Measurements from ENCODE around the gene KCNH5.

KCNH5 gene

GRCh38 chr14:63045234-63045611 is at the start of gene KCNH5:
Gene KCNH5, minus strand, starts transcription at chr14:63045458. Its CDS starts 272 bp downstream, at chr14:63045186.
- peak; percentile 24 for DNase-seq (ENCODE audit: low read depth)

GRCh38 chr14:63091394-63091996 is 46.2 kb upstream of the KCNH5 start:
- no peak for DNase-seq (ENCODE audit: low read depth)

- no peak for DNase-seq (ENCODE audit: low read depth)
These were observed 43.6 kb upstream of the KCNH5 start for GRCh38 chr14:63088865-63089264.

GRCh38 chr14:63078569-63078968 is 33.3 kb upstream of the KCNH5 start:
- no peak for DNase-seq (ENCODE audit: low read depth)

GRCh38 chr14:63076488-63076887 is 31.2 kb upstream of the KCNH5 start:
- DNase-seq (ENCODE audit: low read depth), result no peak

- no peak for DNase-seq (ENCODE audit: low read depth)
These were observed 10.4 kb upstream of the KCNH5 start for GRCh38 chr14:63055631-63056030.

- no peak for DNase-seq (ENCODE audit: low read depth)
These were observed 6.7 kb upstream of the KCNH5 start for GRCh38 chr14:63051992-63052391.

GRCh38 chr14:63051301-63051700 is 6.0 kb upstream of the KCNH5 start:
- DNase-seq (ENCODE audit: low read depth), result no peak

GRCh38 chr14:63050694-63051093 is 5.4 kb upstream of the KCNH5 start:
- no peak for DNase-seq (ENCODE audit: low read depth)

- no peak for DNase-seq (ENCODE audit: low read depth)
These were observed 1.3 kb upstream of the KCNH5 start for GRCh38 chr14:63046339-63047268.

GRCh38 chr14:63045612-63046320 is 508 bp upstream of the KCNH5 start:
- DNase-seq (ENCODE audit: low read depth), result peak; percentile 17

GRCh38 chr14:63039866-63040265 is 5.4 kb downstream of the KCNH5 start:
- peak; percentile 70 for DNase-seq (ENCODE audit: low read depth)

- no peak for DNase-seq (ENCODE audit: low read depth)
These were observed 12.6 kb downstream of the KCNH5 start for GRCh38 chr14:63032641-63033040.

- DNase-seq (ENCODE audit: low read depth), result no peak
These were observed 13.2 kb downstream of the KCNH5 start for GRCh38 chr14:63032076-63032475.

GRCh38 chr14:63030113-63030512 is 15.1 kb downstream of the KCNH5 start:
- no peak for DNase-seq (ENCODE audit: low read depth)

- no peak for DNase-seq (ENCODE audit: low read depth)
These were observed 17.5 kb downstream of the KCNH5 start for GRCh38 chr14:63027719-63028118.

GRCh38 chr14:63026491-63026890 is 18.8 kb downstream of the KCNH5 start:
- no peak for DNase-seq (ENCODE audit: low read depth)

- no peak for DNase-seq (ENCODE audit: low read depth)
These were observed 30.6 kb downstream of the KCNH5 start for GRCh38 chr14:63014621-63015020.

- DNase-seq (ENCODE audit: low read depth), result no peak
These were observed 33.1 kb downstream of the KCNH5 start for GRCh38 chr14:63012171-63012570.

- no peak for DNase-seq (ENCODE audit: low read depth)
These were observed 33.6 kb downstream of the KCNH5 start for GRCh38 chr14:63011623-63012022.

- no peak for DNase-seq (ENCODE audit: low read depth)
These were observed 35.8 kb downstream of the KCNH5 start for GRCh38 chr14:63009495-63009894.

GRCh38 chr14:63006531-63006930 is 38.7 kb downstream of the KCNH5 start:
- DNase-seq (ENCODE audit: low read depth), result no peak

- no peak for DNase-seq (ENCODE audit: low read depth)
These were observed 51.2 kb downstream of the KCNH5 start for GRCh38 chr14:62994096-62994495.

All from iris pigment epithelial cell (primary cell).